K562 (cell line): ENCODE results near the gene GYG2. TPM values are rescaled to one million over a fixed set of nuclear protein-coding genes. Genes with fewer than 3 reads are reported as not detected.
A peak's percentile ranks its signal among the peaks of the same experiment; 100 is the strongest.

Experiments
- ATAC-seq: fragments of 200-7000 bp; cut with Tn5 transposase; 3 replicates; pipeline ENCODE4 v1.9.1; 2020; ENCODE audit warnings: moderate library complexity
- BruUV-seq: library from RNA; stranded (reverse); fragments of 400-500 nt; replicated peaks from 2 replicates; lab custom pipeline; 2021; lab: Mats Ljungman, UMichigan
- CTCF ChIA-PET: fragments of 300-600 bp; formaldehyde crosslinking; extraction: SDS; loops from one replicate; lab custom pipeline; 2021; ENCODE audit warnings: low intra/inter-chr PET ratio; lab: Yijun Ruan, JAX
- POLR2A ChIA-PET: fragments of 300-600, 350-650 bp; sonication (Branson Sonifier 250); formaldehyde crosslinking; extraction: SDS; loops from one replicate; lab custom pipeline; 2021; ENCODE audit warnings: antibody characterized with exemption, inconsistent platforms; lab: Yijun Ruan, JAX
- DNase-seq, 4 experiments: peaks; one replicate each; pipeline versions ENCODE4 v3.0.0 to v3.0.0-alpha.2; 2011 to 2018; ENCODE audit warnings: low spot score in 3 of 4, mixed read lengths in 3 of 4; ENCODE audit errors: extremely low read depth in 1 of 4
- FAIRE-seq: peaks from 2 replicates; lab custom pipeline; 2011; peaks lifted over from hg19 to GRCh38; lab: Jason Lieb, UNC
- H2AFZ ChIP-seq: 2 replicates; pipeline ENCODE4 v1.6.0; 2011; ENCODE audit warnings: low read depth, low read length, control low read depth, inconsistent platforms
- H3K27ac ChIP-seq: fragments of 200-600 bp; 3 replicates; pipeline ENCODE4 v1.8.0; 2011; ENCODE audit warnings: low read depth, mild to moderate bottlenecking, control low read depth, inconsistent platforms, low read length, moderate library complexity, mixed read lengths; ENCODE audit errors: extremely low read depth
- H3K27me3 ChIP-seq, 2 experiments: fragments of 300-600 bp in 1 of 2; 2 replicates in 1 of 2; 3 replicates in 1 of 2; pipeline versions ENCODE4 v1.6.0 to v1.8.0; 2011; ENCODE audit warnings: inconsistent platforms in 2 of 2, low read length in 2 of 2, mild to moderate bottlenecking in 1 of 2, mixed read lengths in 1 of 2, moderate library complexity in 1 of 2; ENCODE audit not compliant: control insufficient read depth in 2 of 2, insufficient read depth in 2 of 2
- H3K36me3 ChIP-seq: fragments of 300-600 bp; 3 replicates; pipeline ENCODE4 v1.8.0; 2011; ENCODE audit warnings: mild to moderate bottlenecking, low read length, inconsistent platforms; ENCODE audit not compliant: control insufficient read depth, insufficient read depth
- H3K4me1 ChIP-seq, 2 experiments: fragments of 200-600 bp in 1 of 2; replicated peaks in 1 of 2; 2 replicates in 1 of 2; 3 replicates in 1 of 2; pipeline versions ENCODE4 v1.5.1 to v1.8.0; 2011; ENCODE audit warnings: inconsistent platforms in 2 of 2, low read length in 2 of 2, mild to moderate bottlenecking in 1 of 2, mixed read lengths in 1 of 2, moderate library complexity in 1 of 2; ENCODE audit not compliant: control insufficient read depth in 2 of 2, insufficient read depth in 2 of 2
- H3K4me2 ChIP-seq: 2 replicates; pipeline ENCODE4 v1.6.1; 2011; ENCODE audit warnings: low read length, control low read depth, inconsistent platforms, mixed read lengths; ENCODE audit not compliant: insufficient read depth
- H3K4me3 ChIP-seq: fragments of 200-600 bp; sonication (generic), shearing (Covaris generic); 2 replicates; pipeline ENCODE4 v1.5.1; 2016; ENCODE audit warnings: control low read depth, inconsistent platforms
- H3K79me2 ChIP-seq: fragments of 200-600 bp; 3 replicates; pipeline ENCODE4 v1.8.0; 2011; ENCODE audit warnings: low read length, inconsistent platforms; ENCODE audit not compliant: control insufficient read depth, insufficient read depth
- H3K9ac ChIP-seq, 2 experiments: 2 replicates each; pipeline versions ENCODE4 v1.6.0 to v1.6.1; 2011; ENCODE audit warnings: low read depth in 2 of 2, low read length in 2 of 2, control low read depth in 1 of 2, inconsistent platforms in 1 of 2, mild to moderate bottlenecking in 1 of 2, mixed read lengths in 1 of 2; ENCODE audit not compliant: insufficient read depth in 1 of 2
- H3K9me1 ChIP-seq: one replicate; pipeline ENCODE4 v1.6.0; 2011; ENCODE audit warnings: inconsistent platforms, mild to moderate bottlenecking, low read length, moderate library complexity; ENCODE audit not compliant: control insufficient read depth, insufficient read depth
- H3K9me3 ChIP-seq: replicated peaks from 2 replicates; pipeline ENCODE4 v1.5.1; 2011; ENCODE audit warnings: low read depth, low read length, inconsistent platforms; ENCODE audit not compliant: control insufficient read depth, insufficient read depth
- H4K20me1 ChIP-seq: replicated peaks from 2 replicates; pipeline ENCODE4 v1.6.1; 2011; ENCODE audit warnings: low read length, inconsistent platforms, mixed read lengths; ENCODE audit not compliant: control insufficient read depth, insufficient read depth
- MYNN ChIP-seq, 2 experiments: sonication (generic); formaldehyde crosslinking in 1 of 2; IDR thresholded peaks; 2 replicates each; pipeline versions ENCODE4 v1.5.0 to v1.6.1; 2016 to 2020; ENCODE audit warnings: antibody characterized with exemption in 1 of 2, missing genetic modification reagents in 1 of 2
- NONO ChIP-seq, 2 experiments: fragments of 200-400 bp in 1 of 2; fragments of 450-650 bp in 1 of 2; formaldehyde crosslinking in 1 of 2; IDR thresholded peaks; 2 replicates each; pipeline ENCODE4 v1.6.1; 2017; ENCODE audit warnings: low read depth in 2 of 2, mild to moderate bottlenecking in 2 of 2, moderate library complexity in 2 of 2, low read length in 1 of 2
- WGBS: fragments of 100-300 bp; shearing (Covaris generic); methylation state at CpG from one replicate; pipeline ENCODE4 v1.1.6; 2016; ENCODE audit warnings: low coverage, mixed read lengths; ENCODE audit not compliant: insufficient coverage; ENCODE audit errors: missing lambda C conversion rate; 5-methylcytosine and 5-hydroxymethylcytosine counted together
- in situ Hi-C: fragments of 300-500 bp; cut with MboI; formaldehyde crosslinking; loops from 4 replicates; pipeline ENCODE4 v1.15.0; 2018; ENCODE audit warnings: inconsistent platforms, mixed read lengths
- intact Hi-C: fragments of 100-400 bp; cut with micrococcal nuclease; formaldehyde crosslinking; loops from 2 replicates; pipeline ENCODE4 v1.14.2; 2022
- polyA plus RNA-seq, 8 experiments: library from polyadenylated mRNA; depleted of rRNA in 4 of 8; stranded (reverse) in 5 of 8; unstranded in 3 of 8; fragments of >200 nt; fragmentation: Nextera tagmentation in 2 of 8; fragmentation: Illumina TruSeq in 1 of 8; extraction: Ambion mirVana in 2 of 8; extraction: Trizol in 1 of 8; gene quantifications; 2 replicates each; pipeline versions ENCODE4 v1.2.1 to v1.2.3, GENCODE V29; 2011 to 2014; ENCODE audit warnings: inconsistent platforms in 1 of 8, missing spikeins in 1 of 8
- total RNA-seq, 7 experiments: library from RNA; depleted of rRNA in 6 of 7; stranded (reverse); fragments of >200 nt in 6 of 7; fragmentation: Illumina TruSeq in 2 of 7; extraction: Trizol in 2 of 7; gene quantifications; 2 replicates each; pipeline versions ENCODE4 v1.2.1 to v1.2.3, GENCODE V29; 2011 to 2021; ENCODE audit warnings: low replicate concordance in 1 of 7
- TF ChIP-seq, protein P1 (sequence below), 2 experiments: fragments of 450-650 bp in 1 of 2; sonication (generic) in 1 of 2; formaldehyde crosslinking in 1 of 2; IDR thresholded peaks; 2 replicates each; pipeline versions ENCODE4 v1.7.1 to v1.9.0; 2016 to 2022; ENCODE audit warnings: inconsistent platforms in 1 of 2, mild to moderate bottlenecking in 1 of 2, missing genetic modification reagents in 1 of 2

The GYG2 gene
- total and polyA plus RNA-seq, 9 of the 15 experiments (the other 6 are each of a cell fraction or from before 2014, with no cell fraction given), result 0.24 to 4.4 (median 2.9) TPM

DNA sequence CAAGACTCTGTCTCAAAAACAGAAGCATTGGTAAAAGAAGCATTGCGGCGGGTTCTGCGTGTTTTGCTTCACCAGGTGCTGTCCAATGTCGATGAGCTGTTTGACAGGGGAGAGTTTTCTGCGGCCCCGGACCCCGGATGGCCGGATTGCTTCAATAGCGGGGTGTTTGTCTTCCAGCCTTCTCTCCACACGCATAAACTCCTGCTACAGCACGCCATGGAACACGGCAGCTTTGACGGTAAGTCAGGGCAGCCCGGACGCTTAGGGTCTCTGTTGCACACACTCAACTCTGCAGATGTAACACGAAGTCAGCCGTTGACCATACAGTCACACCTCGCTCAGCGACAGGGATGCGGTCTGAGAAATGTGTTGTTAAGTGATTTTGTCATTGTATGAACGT, 26.2 kb downstream of the GYG2 start (continued):
- no peak for TF ChIP-seq NONO (IDR thresholded peaks at IDR 0.05; ENCODE audit: low read depth in 2 of 2, low read length in 1 of 2)

DNA sequence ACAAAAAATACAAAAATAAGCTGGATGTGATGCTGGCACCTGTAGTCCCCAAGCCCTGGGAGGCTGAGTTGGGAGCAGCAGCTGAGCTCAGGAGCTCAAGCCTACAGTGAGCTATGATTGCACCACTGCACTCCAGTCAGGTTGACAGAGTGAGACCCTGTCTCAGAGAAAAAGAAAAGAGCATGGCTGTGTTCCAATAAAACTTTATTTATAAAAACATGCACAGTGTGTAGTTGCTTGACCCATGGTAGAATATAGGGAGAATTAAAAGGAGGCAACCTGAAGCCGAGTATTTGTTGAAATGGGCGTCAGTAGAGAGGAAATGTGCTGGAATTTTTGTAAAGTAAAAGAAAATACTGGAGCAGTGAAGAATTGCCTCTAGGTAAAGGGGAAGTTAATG, 27.0 kb downstream of the GYG2 start:
- FAIRE-seq (no peak), ATAC-seq (no peak), DNase-seq (no peak)
- no peaks in the 10 kb centered on the region; a peak in 1 of 5 replicates for H3K4me1 ChIP-seq
- H3K27me3 ChIP-seq, result no peaks in the 10 kb centered on the region
- H2AFZ ChIP-seq, result no peak overlapping the region
- TF ChIP-seq MYNN (IDR thresholded peaks at IDR 0.05), result no peak
- no peak for TF ChIP-seq MYNN (CRISPR knock-in tag; IDR thresholded peaks at IDR 0.05)
- TF ChIP-seq, protein P1, sequence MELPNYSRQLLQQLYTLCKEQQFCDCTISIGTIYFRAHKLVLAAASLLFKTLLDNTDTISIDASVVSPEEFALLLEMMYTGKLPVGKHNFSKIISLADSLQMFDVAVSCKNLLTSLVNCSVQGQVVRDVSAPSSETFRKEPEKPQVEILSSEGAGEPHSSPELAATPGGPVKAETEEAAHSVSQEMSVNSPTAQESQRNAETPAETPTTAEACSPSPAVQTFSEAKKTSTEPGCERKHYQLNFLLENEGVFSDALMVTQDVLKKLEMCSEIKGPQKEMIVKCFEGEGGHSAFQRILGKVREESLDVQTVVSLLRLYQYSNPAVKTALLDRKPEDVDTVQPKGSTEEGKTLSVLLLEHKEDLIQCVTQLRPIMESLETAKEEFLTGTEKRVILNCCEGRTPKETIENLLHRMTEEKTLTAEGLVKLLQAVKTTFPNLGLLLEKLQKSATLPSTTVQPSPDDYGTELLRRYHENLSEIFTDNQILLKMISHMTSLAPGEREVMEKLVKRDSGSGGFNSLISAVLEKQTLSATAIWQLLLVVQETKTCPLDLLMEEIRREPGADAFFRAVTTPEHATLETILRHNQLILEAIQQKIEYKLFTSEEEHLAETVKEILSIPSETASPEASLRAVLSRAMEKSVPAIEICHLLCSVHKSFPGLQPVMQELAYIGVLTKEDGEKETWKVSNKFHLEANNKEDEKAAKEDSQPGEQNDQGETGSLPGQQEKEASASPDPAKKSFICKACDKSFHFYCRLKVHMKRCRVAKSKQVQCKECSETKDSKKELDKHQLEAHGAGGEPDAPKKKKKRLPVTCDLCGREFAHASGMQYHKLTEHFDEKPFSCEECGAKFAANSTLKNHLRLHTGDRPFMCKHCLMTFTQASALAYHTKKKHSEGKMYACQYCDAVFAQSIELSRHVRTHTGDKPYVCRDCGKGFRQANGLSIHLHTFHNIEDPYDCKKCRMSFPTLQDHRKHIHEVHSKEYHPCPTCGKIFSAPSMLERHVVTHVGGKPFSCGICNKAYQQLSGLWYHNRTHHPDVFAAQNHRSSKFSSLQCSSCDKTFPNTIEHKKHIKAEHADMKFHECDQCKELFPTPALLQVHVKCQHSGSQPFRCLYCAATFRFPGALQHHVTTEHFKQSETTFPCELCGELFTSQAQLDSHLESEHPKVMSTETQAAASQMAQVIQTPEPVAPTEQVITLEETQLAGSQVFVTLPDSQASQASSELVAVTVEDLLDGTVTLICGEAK (IDR thresholded peaks at IDR 0.05), result peak; percentile 86
- TF ChIP-seq, protein P1 (CRISPR knock-in tag; IDR thresholded peaks at IDR 0.05), result peak; percentile 75
- ChIA-PET CTCF (no interaction called here), POLR2A (no interaction called here)
- no peak overlapping the region for H3K27ac ChIP-seq
- H3K4me2 ChIP-seq, result no peak overlapping the region
- no peak overlapping the region for H3K9ac ChIP-seq
- no peaks in the 10 kb centered on the region for H3K36me3 ChIP-seq
- 56% methylated on average over 2 of the region's 2 CpGs for WGBS
- no peaks in the 10 kb centered on the region for H3K9me3 ChIP-seq
- H3K79me2 ChIP-seq, result no peaks in the 10 kb centered on the region
- intact Hi-C loops (no loop called here), in situ Hi-C loops (no loop called here)
- no peaks in the 10 kb centered on the region for H4K20me1 ChIP-seq
- no TSS peak for BruUV-seq
- no peaks in the 10 kb centered on the region for H3K9me1 ChIP-seq
- no peak overlapping the region for H3K4me3 ChIP-seq
